ENCODE measurements around the gene MED13L.

Gene MED13L

DNA sequence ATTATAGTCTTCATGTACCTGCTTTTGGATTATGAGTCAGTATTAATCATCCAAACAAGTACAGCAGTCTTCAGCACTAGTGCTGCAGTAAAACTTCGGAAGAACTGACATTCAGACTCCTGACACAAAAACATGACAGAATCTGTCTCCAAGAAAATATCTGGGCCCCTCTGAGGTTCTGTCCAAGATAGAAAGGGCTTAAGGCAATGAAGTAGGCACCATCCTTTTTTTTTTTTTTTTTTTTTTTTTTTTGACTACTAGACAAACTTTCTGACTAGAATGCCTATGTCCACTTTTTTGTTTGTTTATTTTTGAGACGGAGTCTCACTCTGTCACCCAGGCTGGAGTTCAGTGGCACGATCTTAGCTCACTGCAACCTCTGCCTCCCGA lies 112.5 kb downstream of the MED13L start:
- Histone ChIP-seq H3K9ac (no peak overlapping the region), H3K36me3 (peaks cover 0 to 16% (median 0%) of the 10 kb centered on the region in 11 experiments; a peak in 4 of 22 replicates), H4K20me1 (peaks cover 94 to 100% (median 100%) of the 10 kb centered on the region in 11 experiments), H3K27ac (no peak overlapping the region), H3K27me3 (no peaks in the 10 kb centered on the region), H3K4me3 (no peak overlapping the region), H3K4me1 (peaks cover 19 to 55% (median 36%) of the 10 kb centered on the region in 10 experiments), H3K9me3 (replicated peaks in 1 of 11) (no peaks in the 10 kb centered on the region), H3K4me2 (peak overlapping the region in 6 of 11 experiments; percentile 4 to 42 (median 14); a peak in 9 of 22 replicates)
- TF ChIP-seq Cebpa-rat (IDR thresholded peaks at IDR 0.05), result no peak

DNA sequence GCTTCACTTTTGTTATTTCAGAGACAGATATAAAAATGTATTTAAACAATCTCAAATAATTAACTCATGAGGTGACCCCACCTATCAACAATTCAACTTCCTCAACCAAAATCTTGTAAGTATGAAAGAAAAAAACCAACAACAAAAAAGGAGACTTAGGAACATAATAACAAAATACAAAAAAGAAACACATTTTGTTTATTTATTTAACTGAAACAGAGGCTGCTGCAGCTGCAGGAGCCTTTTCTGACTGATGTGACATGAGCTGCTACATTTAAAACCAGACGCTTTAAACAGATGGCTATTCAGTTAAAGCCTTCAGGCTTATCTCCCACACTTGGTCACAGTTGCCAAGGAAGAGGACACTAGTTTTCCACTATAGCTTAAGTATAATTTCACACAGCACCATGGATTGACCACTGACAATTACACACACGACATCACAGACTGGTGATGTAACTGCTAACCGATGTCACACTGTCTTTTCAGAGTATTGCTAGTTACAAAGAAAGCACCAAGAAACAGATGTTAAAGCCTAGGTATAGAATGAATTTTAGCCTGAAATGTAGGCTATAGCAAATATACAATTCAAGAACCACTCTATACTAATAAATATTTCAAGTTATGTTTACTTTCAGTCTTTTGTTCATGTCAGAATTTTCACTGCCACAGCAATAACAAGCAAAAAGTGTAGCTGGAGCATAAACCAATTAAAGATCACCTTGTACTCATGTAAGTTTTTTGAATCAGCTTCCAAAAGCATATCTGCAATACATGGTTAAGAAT lies 113.0 kb downstream of the MED13L start:
- no peak overlapping the region for H3K9ac ChIP-seq
- peak overlapping the region in 4 of 11 experiments; percentile 8 to 42 (median 18); a peak in 3 of 22 replicates for H3K4me2 ChIP-seq
- H3K4me3 ChIP-seq, result no peak overlapping the region
- no peaks in the 10 kb centered on the region for H3K9me3 ChIP-seq (replicated peaks in 1 of 11)
- peaks cover 25 to 61% (median 41%) of the 10 kb centered on the region in 10 experiments for H3K4me1 ChIP-seq
- no peaks in the 10 kb centered on the region for H3K27me3 ChIP-seq
- H3K36me3 ChIP-seq, result peaks cover 0 to 10% (median 0%) of the 10 kb centered on the region in 11 experiments; a peak in 2 of 22 replicates
- TF ChIP-seq Cebpa-rat (IDR thresholded peaks at IDR 0.05), result no peak
- H3K27ac ChIP-seq, result no peak overlapping the region
- peaks cover 94 to 100% (median 100%) of the 10 kb centered on the region in 11 experiments for H4K20me1 ChIP-seq

DNA sequence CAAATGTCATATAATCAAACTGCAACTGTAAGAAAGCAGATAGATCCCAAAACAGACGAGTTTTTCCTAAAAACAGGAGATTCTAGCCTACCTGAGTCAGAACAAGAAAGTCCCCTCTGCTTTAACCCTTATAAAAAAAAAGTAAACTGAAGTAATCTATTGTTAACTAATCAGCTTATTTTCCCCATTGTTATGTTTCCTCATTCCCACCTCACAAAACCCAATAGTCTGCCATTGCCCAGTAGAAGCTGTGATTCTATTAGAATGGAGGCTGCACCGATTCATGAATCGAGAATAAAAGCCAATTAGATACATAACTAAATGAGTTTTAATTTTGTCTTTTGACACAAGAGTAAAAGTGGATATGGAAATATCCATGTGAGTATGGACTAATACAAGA lies 115.4 kb downstream of the MED13L start:
- peak overlapping the region in 3 of 11 experiments; percentile 6 to 68 (median 66); a peak in 1 of 22 replicates for H3K4me2 ChIP-seq
- no peak overlapping the region for H3K27ac ChIP-seq
- H4K20me1 ChIP-seq, result peaks cover 93 to 100% (median 100%) of the 10 kb centered on the region in 11 experiments
- H3K9me3 ChIP-seq (replicated peaks in 1 of 11), result no peaks in the 10 kb centered on the region
- no peak for TF ChIP-seq Cebpa-rat (IDR thresholded peaks at IDR 0.05)
- peaks cover 47 to 84% (median 56%) of the 10 kb centered on the region in 10 experiments for H3K4me1 ChIP-seq
- H3K27me3 ChIP-seq, result no peaks in the 10 kb centered on the region
- no peak overlapping the region for H3K4me3 ChIP-seq
- H3K36me3 ChIP-seq, result peaks cover 0 to 7% (median 0%) of the 10 kb centered on the region in 11 experiments; a peak in 3 of 22 replicates
- no peak overlapping the region for H3K9ac ChIP-seq

DNA sequence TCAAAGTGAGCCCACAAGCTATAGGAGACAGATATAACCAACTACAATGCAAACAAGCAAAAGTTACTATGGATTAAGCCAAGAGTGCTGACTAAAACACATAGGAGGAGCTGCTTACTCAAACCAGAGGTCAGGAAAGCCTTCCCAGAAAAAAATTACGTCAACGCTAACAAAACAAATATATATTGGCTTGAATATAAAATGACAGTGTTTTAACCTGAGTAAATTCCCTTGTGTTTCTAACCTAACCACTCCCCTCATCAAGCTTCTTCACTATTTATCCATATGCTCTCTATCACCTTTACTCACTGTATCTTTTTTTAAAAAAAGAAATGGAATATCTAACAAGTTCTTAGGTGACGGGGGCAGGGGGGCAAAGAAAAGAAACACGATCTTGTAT lies 115.9 kb downstream of the MED13L start:
- peaks cover 47 to 86% (median 56%) of the 10 kb centered on the region in 10 experiments for H3K4me1 ChIP-seq
- H3K36me3 ChIP-seq, result peaks cover 0 to 7% (median 0%) of the 10 kb centered on the region in 11 experiments; a peak in 3 of 22 replicates
- H3K4me3 ChIP-seq, result no peak overlapping the region
- H3K27me3 ChIP-seq, result no peaks in the 10 kb centered on the region
- no peak for TF ChIP-seq Cebpa-rat (IDR thresholded peaks at IDR 0.05)
- H3K9me3 ChIP-seq (replicated peaks in 1 of 11), result no peaks in the 10 kb centered on the region
- H3K27ac ChIP-seq, result no peak overlapping the region
- peak overlapping the region in 8 of 11 experiments; percentile 5 to 73 (median 61); a peak in 7 of 22 replicates for H3K4me2 ChIP-seq
- no peak overlapping the region for H3K9ac ChIP-seq
- peaks cover 95 to 100% (median 100%) of the 10 kb centered on the region in 11 experiments for H4K20me1 ChIP-seq

DNA sequence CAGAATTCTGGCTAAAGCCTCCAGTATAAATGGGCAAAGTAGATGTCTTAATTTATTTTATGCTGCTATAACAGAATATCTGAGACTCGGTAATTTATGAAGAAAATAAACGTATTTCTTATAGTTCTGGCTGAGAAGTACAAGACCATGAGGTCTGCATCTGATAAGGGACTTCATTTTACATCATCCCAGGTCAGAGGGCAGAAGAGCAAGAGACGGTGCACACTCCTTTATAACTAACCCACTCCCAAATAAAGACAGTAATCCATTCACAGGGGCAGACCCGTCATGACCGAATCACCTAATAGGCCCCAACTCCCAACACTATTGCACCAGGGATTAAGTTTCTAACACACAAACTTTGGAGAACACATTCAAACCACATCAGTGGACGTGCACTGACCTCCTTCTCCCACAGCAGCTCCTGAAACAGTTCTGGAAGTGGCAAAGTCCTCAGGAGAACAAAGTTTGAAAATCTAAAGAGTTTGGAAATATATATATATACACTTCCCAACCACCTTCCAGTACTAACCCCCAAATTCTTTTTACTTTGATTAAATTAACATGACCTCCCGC lies 116.5 kb downstream of the MED13L start:
- peak overlapping the region; percentile 3 to 73 (median 56); a peak in 19 of 22 replicates for H3K4me2 ChIP-seq
- H3K27ac ChIP-seq, result peak overlapping the region in 4 of 11 experiments; percentile 10 to 34 (median 16); a peak in 2 of 22 replicates
- no peaks in the 10 kb centered on the region for H3K9me3 ChIP-seq (replicated peaks in 1 of 11)
- H3K4me1 ChIP-seq, result peaks cover 47 to 80% (median 55%) of the 10 kb centered on the region in 10 experiments
- no peak for TF ChIP-seq Cebpa-rat (IDR thresholded peaks at IDR 0.05)
- peaks cover 95 to 100% (median 100%) of the 10 kb centered on the region in 11 experiments for H4K20me1 ChIP-seq
- no peak overlapping the region for H3K9ac ChIP-seq
- H3K36me3 ChIP-seq, result peaks cover 0 to 7% (median 0%) of the 10 kb centered on the region in 11 experiments; a peak in 3 of 22 replicates
- no peaks in the 10 kb centered on the region for H3K27me3 ChIP-seq
- H3K4me3 ChIP-seq, result no peak overlapping the region

DNA sequence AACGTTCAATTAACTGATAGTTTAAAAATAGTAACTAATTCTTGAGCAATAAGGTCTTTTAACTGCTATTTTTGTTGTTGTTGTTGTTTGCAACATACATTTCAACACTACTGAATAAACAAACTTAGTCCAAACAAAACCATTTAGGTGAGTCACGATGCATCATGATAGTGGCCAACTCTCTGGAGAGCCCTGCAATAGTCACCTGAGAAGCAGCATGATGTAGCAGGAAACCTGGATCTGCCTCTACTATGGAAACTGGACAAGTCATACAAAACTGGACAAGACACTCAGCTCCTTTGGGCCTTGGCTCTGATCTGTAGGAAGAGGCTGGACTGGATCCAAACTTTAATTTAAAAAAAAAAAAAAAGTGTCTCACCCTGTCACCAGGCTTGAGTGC lies 117.3 kb downstream of the MED13L start:
- H3K9ac ChIP-seq, result no peak overlapping the region
- H4K20me1 ChIP-seq, result peaks cover 94 to 100% (median 100%) of the 10 kb centered on the region in 11 experiments

DNA sequence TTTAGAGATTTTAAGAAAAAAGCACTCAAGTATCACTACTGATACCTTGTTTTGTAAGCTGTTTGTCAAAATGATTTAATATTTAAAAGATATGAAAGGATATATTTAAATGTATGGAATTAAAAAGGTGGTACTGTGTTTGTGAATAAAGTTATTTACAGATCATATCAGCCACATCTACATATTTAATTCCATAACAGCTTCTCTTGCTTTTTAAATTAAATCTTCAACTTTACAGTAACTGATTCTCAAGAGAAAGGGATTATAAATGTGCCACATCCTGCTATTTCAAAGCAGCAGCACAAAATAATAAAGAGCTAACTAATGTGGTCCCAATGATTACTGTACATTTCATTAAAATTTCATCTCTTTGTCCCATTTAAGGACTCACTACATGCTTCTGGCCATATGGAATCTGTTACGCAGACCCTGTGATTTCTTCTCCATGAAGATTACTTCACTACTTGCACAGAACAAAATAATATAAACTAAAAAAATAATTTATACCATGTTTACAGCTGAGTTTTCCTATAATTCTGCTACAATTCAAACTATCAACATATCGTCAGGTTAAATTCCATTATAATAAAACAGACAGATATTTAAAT lies 117.8 kb downstream of the MED13L start:
- TF ChIP-seq Cebpa-rat (IDR thresholded peaks at IDR 0.05), result no peak
- Histone ChIP-seq H3K27ac (peak overlapping the region in 6 of 11 experiments; percentile 5 to 38 (median 16); a peak in 5 of 22 replicates), H3K4me2 (peak overlapping the region in 8 of 11 experiments; percentile 25 to 73 (median 48); a peak in 12 of 22 replicates), H3K9me3 (replicated peaks in 1 of 11) (no peaks in the 10 kb centered on the region), H4K20me1 (peaks cover 94 to 100% (median 100%) of the 10 kb centered on the region in 11 experiments), H3K36me3 (peaks cover 0 to 8% (median 0%) of the 10 kb centered on the region in 11 experiments; a peak in 3 of 22 replicates), H3K9ac (peak overlapping the region in 1 of 11 experiments; percentile 57; a peak in 1 of 22 replicates), H3K27me3 (no peaks in the 10 kb centered on the region), H3K4me3 (no peak overlapping the region), H3K4me1 (peaks cover 41 to 74% (median 49%) of the 10 kb centered on the region in 10 experiments)

More for the DNA sequence above, 117.3 kb downstream of the MED13L start:
- no peak for TF ChIP-seq Cebpa-rat (IDR thresholded peaks at IDR 0.05)
- Histone ChIP-seq H3K27ac (peak overlapping the region in 7 of 11 experiments; percentile 5 to 34 (median 17); a peak in 6 of 22 replicates), H3K4me1 (peaks cover 41 to 74% (median 50%) of the 10 kb centered on the region in 10 experiments), H3K9me3 (replicated peaks in 1 of 11) (no peaks in the 10 kb centered on the region), H3K27me3 (no peaks in the 10 kb centered on the region), H3K4me2 (peak overlapping the region; percentile 2 to 73 (median 56); a peak in 19 of 22 replicates), H3K36me3 (peaks cover 0 to 7% (median 0%) of the 10 kb centered on the region in 11 experiments; a peak in 3 of 22 replicates), H3K4me3 (no peak overlapping the region)

DNA sequence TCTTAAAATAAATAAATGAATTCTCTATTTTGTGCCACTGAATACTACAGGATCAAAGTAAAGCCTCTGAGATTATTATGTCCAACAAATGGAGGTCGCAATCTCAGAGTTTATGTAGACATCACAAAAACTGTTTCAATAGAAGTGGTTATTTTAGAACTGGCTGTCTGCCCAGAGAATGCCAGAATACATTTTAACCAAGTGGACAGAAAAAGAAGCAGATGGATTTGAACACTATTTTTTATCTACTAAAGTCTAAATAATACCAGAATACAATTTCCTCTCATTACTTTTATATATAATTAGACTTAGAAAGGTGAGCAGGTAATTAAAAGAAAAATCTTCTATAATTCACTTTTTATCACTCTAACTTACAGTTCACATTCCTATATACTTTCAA lies 118.3 kb downstream of the MED13L start:
- Histone ChIP-seq H3K9ac (no peak overlapping the region; a peak in 1 of 22 replicates), H3K4me3 (no peak overlapping the region), H3K4me1 (peaks cover 39 to 74% (median 49%) of the 10 kb centered on the region in 10 experiments), H3K9me3 (replicated peaks in 1 of 11) (no peaks in the 10 kb centered on the region), H4K20me1 (peaks cover 94 to 100% (median 100%) of the 10 kb centered on the region in 11 experiments), H3K27ac (no peak overlapping the region; a peak in 1 of 22 replicates), H3K36me3 (peaks cover 0 to 8% (median 0%) of the 10 kb centered on the region in 11 experiments; a peak in 3 of 22 replicates), H3K27me3 (no peaks in the 10 kb centered on the region), H3K4me2 (peak overlapping the region in 5 of 11 experiments; percentile 6 to 30 (median 29); a peak in 9 of 22 replicates)
- TF ChIP-seq Cebpa-rat (IDR thresholded peaks at IDR 0.05), result no peak

Data from BLaER1 treated with 17β-estradiol and CSF1 and Interleukin-3, amounts not matched to agents 10 nM and 100 nM (cell line).